A549 (cell line): ENCODE data around the gene PLPP4. TPM values are rescaled to one million over a fixed set of nuclear protein-coding genes. Genes with fewer than 3 reads are reported as not detected.

ENCODE experiments used
- ATAC-seq, 2 experiments: fragments of 200-7000 bp in 1 of 2; fragments of >200 bp in 1 of 2; cut with Nextera tagmentation in 1 of 2; cut with Tn5 transposase in 1 of 2; 3 replicates each; pipeline versions ENCODE4 v1.8.0 to v1.9.1; 2018 to 2020; ENCODE audit warnings: mild to moderate bottlenecking in 1 of 2, moderate library complexity in 1 of 2
- CTCF ChIA-PET: fragments of 300-600 bp; sonication (Branson Sonifier 250); formaldehyde crosslinking; extraction: SDS; loops from one replicate; lab custom pipeline; 2021; ENCODE audit warnings: antibody characterized with exemption, inconsistent platforms; lab: Yijun Ruan, JAX
- POLR2A ChIA-PET: fragments of 350-600 bp; formaldehyde crosslinking; extraction: SDS; loops from one replicate; lab custom pipeline; 2021; ENCODE audit warnings: antibody characterized with exemption, inconsistent platforms; lab: Yijun Ruan, JAX
- DNase-seq, 2 experiments: peaks; one replicate each; pipeline versions ENCODE4 v3.0.0 to v3.0.0-alpha.2; 2011 to 2016; ENCODE audit warnings: low read depth in 1 of 2, low spot score in 1 of 2
- FAIRE-seq: peaks from 2 replicates; lab custom pipeline; 2011; peaks lifted over from hg19 to GRCh38; lab: Jason Lieb, UNC
- H3K27ac ChIP-seq, 2 experiments: fragments of >200 bp; sonication (Bioruptor Twin); formaldehyde crosslinking; 3 replicates each; pipeline ENCODE4 v1.5.1; 2016 to 2017
- H3K4me1 ChIP-seq: fragments of >200 bp; sonication (Bioruptor Twin); formaldehyde crosslinking; 3 replicates; pipeline ENCODE4 v1.6.1; 2016
- H3K4me2 ChIP-seq: fragments of >200 bp; sonication (Bioruptor Twin); formaldehyde crosslinking; 3 replicates; pipeline ENCODE4 v1.6.1; 2016
- H3K4me3 ChIP-seq: fragments of >200 bp; sonication (Bioruptor Twin); formaldehyde crosslinking; 3 replicates; pipeline ENCODE4 v1.5.1; 2016
- H3K9me3 ChIP-seq: fragments of >200 bp; sonication (Bioruptor Twin); formaldehyde crosslinking; 3 replicates; pipeline ENCODE4 v1.6.1; 2016
- EHMT2 ChIP-seq: fragments of 200-600 bp; sonication (generic); IDR thresholded peaks from 2 replicates; pipeline ENCODE4 v1.6.1; 2016; ENCODE audit warnings: antibody characterized with exemption, low read depth, mild to moderate bottlenecking, moderate library complexity
- FOSB ChIP-seq: fragments of 250-450 bp; sonication (Bioruptor Pico); IDR thresholded peaks from 2 replicates; pipeline ENCODE4 v1.5.0; 2020; ENCODE audit warnings: mild to moderate bottlenecking, moderate library complexity
- HDAC2 ChIP-seq: fragments of 200-600 bp; sonication (generic); IDR thresholded peaks from 2 replicates; pipeline ENCODE4 v1.6.1; 2016
- HEYL ChIP-seq: fragments of 250-450 bp; sonication (Bioruptor Pico); IDR thresholded peaks from 2 replicates; pipeline ENCODE4 v1.8.0; 2021; ENCODE audit warnings: mild to moderate bottlenecking, moderate library complexity
- HOXA7 ChIP-seq: fragments of 250-450 bp; sonication (Bioruptor Pico); IDR thresholded peaks from 2 replicates; pipeline ENCODE4 v1.5.0; 2020; ENCODE audit warnings: mild to moderate bottlenecking, moderate library complexity
- HOXB13 ChIP-seq: fragments of 250-450 bp; sonication (Bioruptor Pico); IDR thresholded peaks from 2 replicates; pipeline ENCODE4 v1.5.0; 2020; ENCODE audit warnings: low read depth, mild to moderate bottlenecking, moderate library complexity
- JUN ChIP-seq, 2 experiments: fragments of >200 bp; sonication (Bioruptor Twin); formaldehyde crosslinking; IDR thresholded peaks; 2 replicates in 1 of 2; 3 replicates in 1 of 2; pipeline ENCODE4 v1.6.1; 2016 to 2017
- JUNB ChIP-seq: fragments of >200 bp; sonication (Bioruptor Twin); formaldehyde crosslinking; IDR thresholded peaks from 2 replicates; pipeline ENCODE4 v1.6.1; 2016
- KDM5A ChIP-seq: fragments of 200-600 bp; sonication (generic); IDR thresholded peaks from 2 replicates; pipeline ENCODE4 v1.6.1; 2016; ENCODE audit warnings: antibody characterized with exemption, mild to moderate bottlenecking
- MAZ ChIP-seq: fragments of 150-350 bp; IDR thresholded peaks from 2 replicates; pipeline ENCODE4 v1.6.1; 2014; ENCODE audit warnings: antibody characterized with exemption, low read depth, low read length, borderline replicate concordance
- PHF8 ChIP-seq: fragments of 200-600 bp; sonication (generic); IDR thresholded peaks from 2 replicates; pipeline ENCODE4 v1.6.1; 2016; ENCODE audit warnings: low read depth, mild to moderate bottlenecking, antibody characterized with exemption, moderate library complexity, borderline replicate concordance
- POLR2A ChIP-seq: IDR thresholded peaks from 2 replicates; pipeline ENCODE4 v1.6.1; 2012; ENCODE audit warnings: mild to moderate bottlenecking, low read length
- RAD21 ChIP-seq, 2 experiments: fragments of >200 bp in 1 of 2; sonication (Bioruptor Twin) in 1 of 2; formaldehyde crosslinking in 1 of 2; IDR thresholded peaks in 1 of 2; conservative IDR thresholded peaks in 1 of 2; 2 replicates in 1 of 2; 3 replicates in 1 of 2; pipeline ENCODE4 v1.6.1; 2012 to 2018; ENCODE audit warnings: inconsistent platforms in 1 of 2
- RARB ChIP-seq: fragments of 250-450 bp; sonication (Bioruptor Pico); IDR thresholded peaks from 2 replicates; pipeline ENCODE4 v1.8.0; 2021; ENCODE audit warnings: mild to moderate bottlenecking, moderate library complexity
- RFX5 ChIP-seq: fragments of 450-650 bp; IDR thresholded peaks from 2 replicates; pipeline ENCODE4 v1.7.1; 2014; ENCODE audit warnings: antibody characterized with exemption, mild to moderate bottlenecking, moderate library complexity
- RNF2 ChIP-seq: fragments of 200-600 bp; sonication (generic); IDR thresholded peaks from 2 replicates; pipeline ENCODE4 v1.6.1; 2016; ENCODE audit warnings: low read depth, mild to moderate bottlenecking, antibody characterized with exemption, moderate library complexity, borderline replicate concordance
- TFCP2L1 ChIP-seq: fragments of 250-450 bp; sonication (Bioruptor Pico); IDR thresholded peaks from 2 replicates; pipeline ENCODE4 v1.5.0; 2021; ENCODE audit warnings: mild to moderate bottlenecking
- ZNF302 ChIP-seq: fragments of 250-450 bp; sonication (Bioruptor Pico); IDR thresholded peaks from 2 replicates; pipeline ENCODE4 v1.9.0; 2021; ENCODE audit warnings: inconsistent platforms, mild to moderate bottlenecking, moderate library complexity
- WGBS: methylation state at CpG from one replicate; pipeline ENCODE4 v1.1.6; 2017; ENCODE audit errors: missing lambda C conversion rate; 5-methylcytosine and 5-hydroxymethylcytosine counted together
- polyA plus RNA-seq, 4 experiments: library from polyadenylated mRNA; depleted of rRNA in 3 of 4; stranded (reverse); fragments of >200 nt; fragmentation: RNase III in 1 of 4; extraction: RNeasy Plus Mini Kit Qiagen cat#74134 plus additional on column Dnase treatment in 1 of 4; gene quantifications; 2 replicates in 3 of 4; 3 replicates in 1 of 4; pipeline ENCODE4 v1.2.3, GENCODE V29; 2011 to 2017
- TF ChIP-seq, protein P1 (sequence below): fragments of >200 bp; sonication (Bioruptor Twin); formaldehyde crosslinking; IDR thresholded peaks from 3 replicates; pipeline ENCODE4 v1.5.1; 2016
- TF ChIP-seq, protein P2 (sequence below): fragments of 250-450 bp; sonication (Bioruptor Pico); IDR thresholded peaks from 2 replicates; pipeline ENCODE4 v1.5.0; 2021; ENCODE audit warnings: mild to moderate bottlenecking, moderate library complexity, borderline replicate concordance
- TF ChIP-seq, protein P3 (sequence below): fragments of 250-450 bp; sonication (Bioruptor Pico); IDR thresholded peaks from 2 replicates; pipeline ENCODE4 v1.5.0; 2020; ENCODE audit warnings: low read depth, mild to moderate bottlenecking, moderate library complexity
- TF ChIP-seq, protein P4 (sequence below): fragments of 450-650 bp; IDR thresholded peaks from 2 replicates; pipeline ENCODE4 v1.6.1; 2014; ENCODE audit warnings: antibody characterized with exemption

PLPP4 gene
- polyA plus RNA-seq, 2 of the 4 experiments (the other 2 are of a cell fraction) = not detected

DNA sequence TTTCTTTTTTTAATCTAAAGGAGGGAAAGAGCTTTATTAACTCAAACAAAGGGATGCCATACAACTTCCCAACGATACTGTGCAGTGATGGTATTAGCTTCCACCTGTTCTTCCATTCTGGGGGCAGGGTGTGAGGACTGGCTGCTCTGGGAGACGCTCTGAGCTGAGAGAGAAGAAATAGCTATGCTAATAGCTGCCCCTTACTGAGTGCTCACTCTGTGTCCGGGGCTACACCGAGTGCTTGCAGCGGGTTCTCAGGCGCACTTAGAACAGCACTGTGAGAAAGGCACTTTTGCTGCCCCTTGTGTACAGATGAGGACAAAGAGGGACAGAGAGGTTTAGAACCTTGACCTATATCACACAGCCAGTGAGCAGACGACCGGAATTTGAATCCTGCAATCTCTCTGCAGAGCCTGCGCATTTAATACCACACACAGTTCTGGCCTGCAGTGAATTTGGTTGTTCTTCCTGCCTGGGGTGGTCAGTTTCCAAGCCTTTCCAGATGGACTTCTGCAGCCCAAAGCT, 142.2 kb downstream of the PLPP4 start:
- CTCF ChIA-PET = no interaction called here
- Histone ChIP-seq H3K9me3 (no peaks in the 10 kb centered on the region), H3K4me3 (no peak overlapping the region), H3K4me1 (no peaks in the 10 kb centered on the region), H3K4me2 (no peak overlapping the region)
- no peak for FAIRE-seq
- TF ChIP-seq RARB (CRISPR knock-in tag) = no peak
- TF ChIP-seq FOSB = no peak
- TF ChIP-seq HDAC2 = no peak
- TF ChIP-seq PHF8 = no peak
- TF ChIP-seq RNF2 = no peak
- TF ChIP-seq, protein P1, sequence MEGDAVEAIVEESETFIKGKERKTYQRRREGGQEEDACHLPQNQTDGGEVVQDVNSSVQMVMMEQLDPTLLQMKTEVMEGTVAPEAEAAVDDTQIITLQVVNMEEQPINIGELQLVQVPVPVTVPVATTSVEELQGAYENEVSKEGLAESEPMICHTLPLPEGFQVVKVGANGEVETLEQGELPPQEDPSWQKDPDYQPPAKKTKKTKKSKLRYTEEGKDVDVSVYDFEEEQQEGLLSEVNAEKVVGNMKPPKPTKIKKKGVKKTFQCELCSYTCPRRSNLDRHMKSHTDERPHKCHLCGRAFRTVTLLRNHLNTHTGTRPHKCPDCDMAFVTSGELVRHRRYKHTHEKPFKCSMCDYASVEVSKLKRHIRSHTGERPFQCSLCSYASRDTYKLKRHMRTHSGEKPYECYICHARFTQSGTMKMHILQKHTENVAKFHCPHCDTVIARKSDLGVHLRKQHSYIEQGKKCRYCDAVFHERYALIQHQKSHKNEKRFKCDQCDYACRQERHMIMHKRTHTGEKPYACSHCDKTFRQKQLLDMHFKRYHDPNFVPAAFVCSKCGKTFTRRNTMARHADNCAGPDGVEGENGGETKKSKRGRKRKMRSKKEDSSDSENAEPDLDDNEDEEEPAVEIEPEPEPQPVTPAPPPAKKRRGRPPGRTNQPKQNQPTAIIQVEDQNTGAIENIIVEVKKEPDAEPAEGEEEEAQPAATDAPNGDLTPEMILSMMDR = no peak
- TF ChIP-seq, all 56 proteins: peak for 0
- DNase-seq (no peak), ATAC-seq (no peak)
- H3K27ac ChIP-seq = no peak overlapping the region
- WGBS = 45% methylated on average over 6 of the region's 9 CpGs
- POLR2A ChIA-PET = no interaction called here

DNA sequence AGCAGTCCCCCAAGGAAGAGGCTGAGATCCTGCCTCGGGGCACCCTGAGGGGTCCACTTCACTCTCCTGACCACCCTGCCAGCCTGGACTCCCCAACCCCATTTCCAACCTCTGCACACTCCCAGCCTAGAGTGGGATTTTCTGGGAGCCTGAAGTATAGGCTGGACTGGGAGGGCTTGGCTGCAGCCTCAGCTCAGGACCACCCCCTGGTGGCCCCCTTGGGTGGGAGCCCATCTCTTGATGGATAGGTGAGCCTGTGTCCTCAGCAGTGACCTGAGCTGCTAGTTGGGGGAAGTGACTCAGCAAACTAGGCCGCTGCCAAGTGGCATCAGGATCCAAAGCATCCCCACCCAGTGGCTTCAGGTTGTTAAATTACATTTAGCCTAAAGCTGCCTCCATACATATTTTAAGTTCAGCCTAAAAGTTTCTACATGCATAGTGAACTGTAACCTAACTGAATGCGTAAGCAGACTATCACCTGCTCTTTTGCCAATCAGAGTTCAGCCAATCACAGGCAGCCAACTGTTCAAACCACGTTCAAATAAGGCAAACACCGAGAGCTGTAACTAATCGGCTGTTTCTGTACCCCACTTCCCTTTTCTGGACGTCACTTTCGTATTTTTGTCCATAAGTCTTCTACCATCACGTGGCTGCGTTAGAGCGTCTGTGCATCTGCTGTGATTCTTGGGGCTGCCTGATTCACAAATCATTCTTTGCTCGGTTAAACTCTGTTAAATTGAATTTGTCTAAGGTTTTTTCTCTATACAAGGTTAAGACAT, 144.0 kb downstream of the PLPP4 start:
- WGBS = 35% methylated on average over 12 of the region's 12 CpGs
- peak in 1 of 2 experiments; percentile 55; a peak in 2 of 6 replicates for ATAC-seq
- ChIA-PET CTCF (no interaction called here), POLR2A (no interaction called here)
- DNase-seq = no peak
- TF ChIP-seq, protein P2, sequence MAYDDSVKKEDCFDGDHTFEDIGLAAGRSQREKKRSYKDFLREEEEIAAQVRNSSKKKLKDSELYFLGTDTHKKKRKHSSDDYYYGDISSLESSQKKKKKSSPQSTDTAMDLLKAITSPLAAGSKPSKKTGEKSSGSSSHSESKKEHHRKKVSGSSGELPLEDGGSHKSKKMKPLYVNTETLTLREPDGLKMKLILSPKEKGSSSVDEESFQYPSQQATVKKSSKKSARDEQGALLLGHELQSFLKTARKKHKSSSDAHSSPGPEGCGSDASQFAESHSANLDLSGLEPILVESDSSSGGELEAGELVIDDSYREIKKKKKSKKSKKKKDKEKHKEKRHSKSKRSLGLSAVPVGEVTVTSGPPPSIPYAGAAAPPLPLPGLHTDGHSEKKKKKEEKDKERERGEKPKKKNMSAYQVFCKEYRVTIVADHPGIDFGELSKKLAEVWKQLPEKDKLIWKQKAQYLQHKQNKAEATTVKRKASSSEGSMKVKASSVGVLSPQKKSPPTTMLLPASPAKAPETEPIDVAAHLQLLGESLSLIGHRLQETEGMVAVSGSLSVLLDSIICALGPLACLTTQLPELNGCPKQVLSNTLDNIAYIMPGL (CRISPR knock-in tag) = no peak
- TF ChIP-seq JUNB (no peak), POLR2A (no peak), EHMT2 (no peak), HOXB13 (CRISPR knock-in tag) (no peak), HEYL (no peak), JUN (IDR thresholded peaks at IDR 0.05) (no peak), MAZ (no peak), TFCP2L1 (CRISPR knock-in tag) (no peak)
- no peaks in the 10 kb centered on the region for H3K4me1 ChIP-seq
- no peak overlapping the region for H3K27ac ChIP-seq
- no peak overlapping the region for H3K4me2 ChIP-seq
- no peaks in the 10 kb centered on the region for H3K9me3 ChIP-seq
- FAIRE-seq = no peak
- H3K4me3 ChIP-seq = no peak overlapping the region

DNA sequence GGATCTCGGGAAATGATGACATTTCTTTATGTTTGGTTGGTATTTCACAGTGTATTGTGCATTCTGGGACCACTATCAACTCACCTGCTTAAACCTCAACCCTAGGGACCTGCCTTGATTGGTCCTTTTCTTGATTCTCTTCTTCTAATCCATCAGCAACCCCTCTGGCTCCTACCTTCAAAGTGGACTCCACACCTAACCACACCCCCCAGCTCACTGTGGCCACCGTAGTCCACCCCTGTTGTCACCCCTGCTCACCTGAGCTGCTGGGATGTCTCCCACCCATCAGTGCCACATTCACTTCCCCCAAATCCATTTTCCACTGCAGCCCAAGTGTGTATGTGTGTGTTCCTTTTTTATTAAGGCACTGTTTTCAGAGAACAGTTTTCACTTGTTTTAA, 145.0 kb downstream of the PLPP4 start:
- no peak overlapping the region for H3K4me2 ChIP-seq
- H3K9me3 ChIP-seq = no peaks in the 10 kb centered on the region
- TF ChIP-seq, protein P3, sequence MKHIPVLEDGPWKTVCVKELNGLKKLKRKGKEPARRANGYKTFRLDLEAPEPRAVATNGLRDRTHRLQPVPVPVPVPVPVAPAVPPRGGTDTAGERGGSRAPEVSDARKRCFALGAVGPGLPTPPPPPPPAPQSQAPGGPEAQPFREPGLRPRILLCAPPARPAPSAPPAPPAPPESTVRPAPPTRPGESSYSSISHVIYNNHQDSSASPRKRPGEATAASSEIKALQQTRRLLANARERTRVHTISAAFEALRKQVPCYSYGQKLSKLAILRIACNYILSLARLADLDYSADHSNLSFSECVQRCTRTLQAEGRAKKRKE (CRISPR knock-in tag) = no peak
- TF ChIP-seq HOXA7 (CRISPR knock-in tag) (no peak), RFX5 (no peak), ZNF302 (no peak), RAD21 (conservative IDR thresholded peaks at IDR 0.05 in 1 of 2, IDR thresholded peaks at IDR 0.05 in 1 of 2) (no peak), KDM5A (no peak)
- TF ChIP-seq, protein P4, sequence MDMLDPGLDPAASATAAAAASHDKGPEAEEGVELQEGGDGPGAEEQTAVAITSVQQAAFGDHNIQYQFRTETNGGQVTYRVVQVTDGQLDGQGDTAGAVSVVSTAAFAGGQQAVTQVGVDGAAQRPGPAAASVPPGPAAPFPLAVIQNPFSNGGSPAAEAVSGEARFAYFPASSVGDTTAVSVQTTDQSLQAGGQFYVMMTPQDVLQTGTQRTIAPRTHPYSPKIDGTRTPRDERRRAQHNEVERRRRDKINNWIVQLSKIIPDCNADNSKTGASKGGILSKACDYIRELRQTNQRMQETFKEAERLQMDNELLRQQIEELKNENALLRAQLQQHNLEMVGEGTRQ = no peak
- no peak for FAIRE-seq
- ChIA-PET CTCF (no interaction called here), POLR2A (no interaction called here)
- H3K4me3 ChIP-seq = no peak overlapping the region
- H3K4me1 ChIP-seq = no peaks in the 10 kb centered on the region
- no peak for DNase-seq
- no peak overlapping the region for H3K27ac ChIP-seq
- no peak for ATAC-seq
- 2% methylated on average over 2 of the region's 2 CpGs for WGBS
